ENCODE results near the gene FAM3A. TPM values are rescaled to one million over a fixed set of nuclear protein-coding genes. Genes with fewer than 3 reads are reported as not detected.

The FAM3A gene
- polyA plus RNA-seq, 1 donor from 2014 or later: 19.5 TPM

GRCh38 chrX:154487518-154488290, 28.3 kb downstream of the FAM3A start:
- H3K9me2 ChIP-seq (ENCODE audit: insufficient read depth, low read length): no peaks in the 10 kb centered on the region
- TF ChIP-seq RAD21 (conservative IDR thresholded peaks at IDR 0.05) (no peak), CTCF (IDR thresholded peaks at IDR 0.05; ENCODE audit: poor library complexity, severe bottlenecking) (no peak), EZH2 (IDR thresholded peaks at IDR 0.05; ENCODE audit: borderline replicate concordance, insufficient read depth, low read length, poor library complexity, severe bottlenecking) (no peak), SMC3 (conservative IDR thresholded peaks at IDR 0.05; ENCODE audit: poor library complexity) (no peak), MXI1 (conservative IDR thresholded peaks at IDR 0.05; ENCODE audit: poor library complexity, severe bottlenecking) (no peak), EP300 (conservative IDR thresholded peaks at IDR 0.05; ENCODE audit: poor library complexity, severe bottlenecking) (no peak), REST (IDR thresholded peaks at IDR 0.05; ENCODE audit: borderline replicate concordance) (no peak), POLR2AphosphoS5 (IDR thresholded peaks at IDR 0.05) (no peak), TAF1 (IDR thresholded peaks at IDR 0.05; ENCODE audit: low read depth) (no peak)
- H3K4me2 ChIP-seq (ENCODE audit: low read length): no peak overlapping the region
- no peak overlapping the region for H2AFZ ChIP-seq (ENCODE audit: low read depth, low read length)
- no peaks in the 10 kb centered on the region for H3K27me3 ChIP-seq (ENCODE audit: insufficient read depth, low read depth, low read length)
- no peaks in the 10 kb centered on the region for H3K36me3 ChIP-seq (ENCODE audit: insufficient read depth, low read length)
- H3F3A ChIP-seq (ENCODE audit: insufficient read depth, low read length, poor library complexity, severe bottlenecking): no peaks in the 10 kb centered on the region
- H3K27ac ChIP-seq (ENCODE audit: low read length): no peak overlapping the region
- H3K9ac ChIP-seq (ENCODE audit: low read length): no peak overlapping the region
- no peaks in the 10 kb centered on the region for H4K20me1 ChIP-seq (ENCODE audit: insufficient read depth)
- no peaks in the 10 kb centered on the region for H3K79me2 ChIP-seq (replicated peaks; ENCODE audit: insufficient read depth, low read length)
- no peaks in the 10 kb centered on the region for H3K9me3 ChIP-seq (ENCODE audit: low read length)
- no peak overlapping the region for H3K4me3 ChIP-seq (ENCODE audit: low read length)

- H3K9me3 ChIP-seq (ENCODE audit: low read length): no peaks in the 10 kb centered on the region
- H3K9ac ChIP-seq (ENCODE audit: low read length): peak within 1 kb of the TSS; percentile 57
- TF ChIP-seq CTCF (IDR thresholded peaks at IDR 0.05; ENCODE audit: poor library complexity, severe bottlenecking) (no peak), SMC3 (conservative IDR thresholded peaks at IDR 0.05; ENCODE audit: poor library complexity) (no peak), RAD21 (conservative IDR thresholded peaks at IDR 0.05) (no peak), MXI1 (conservative IDR thresholded peaks at IDR 0.05; ENCODE audit: poor library complexity, severe bottlenecking) (no peak), REST (IDR thresholded peaks at IDR 0.05; ENCODE audit: borderline replicate concordance) (no peak), POLR2AphosphoS5 (IDR thresholded peaks at IDR 0.05) (no peak), EP300 (conservative IDR thresholded peaks at IDR 0.05; ENCODE audit: poor library complexity, severe bottlenecking) (no peak), EZH2 (IDR thresholded peaks at IDR 0.05; ENCODE audit: borderline replicate concordance, insufficient read depth, low read length, poor library complexity, severe bottlenecking) (no peak), TAF1 (IDR thresholded peaks at IDR 0.05; ENCODE audit: low read depth) (no peak)
- H3F3A ChIP-seq (ENCODE audit: insufficient read depth, low read length, poor library complexity, severe bottlenecking): no peaks in the 10 kb centered on the region
- no peaks in the 10 kb centered on the region for H3K27me3 ChIP-seq (ENCODE audit: insufficient read depth, low read depth, low read length)
- no peaks in the 10 kb centered on the region for H3K79me2 ChIP-seq (replicated peaks; ENCODE audit: insufficient read depth, low read length)
- no peaks in the 10 kb centered on the region for H3K36me3 ChIP-seq (ENCODE audit: insufficient read depth, low read length)
- no peak within 1 kb of the TSS for H2AFZ ChIP-seq (ENCODE audit: low read depth, low read length)
- no peak within 1 kb of the TSS for H3K27ac ChIP-seq (ENCODE audit: low read length)
- no peaks in the 10 kb centered on the region for H4K20me1 ChIP-seq (ENCODE audit: insufficient read depth)
- no peak within 1 kb of the TSS for H3K4me2 ChIP-seq (ENCODE audit: low read length)
- H3K4me3 ChIP-seq (ENCODE audit: low read length): peak within 1 kb of the TSS; percentile 63
- H3K9me2 ChIP-seq (ENCODE audit: insufficient read depth, low read length): no peaks in the 10 kb centered on the region
These were observed 29.4 kb downstream of the FAM3A start, which contains the start of gene UBL4A for GRCh38 chrX:154486396-154487207. Gene UBL4A, minus strand, starts transcription at chrX:154486615. Its CDS starts 31 bp downstream, at chrX:154486584.

Measured in neural cell (in vitro differentiated cells).